NCI-H1048 (cell line): ENCODE data around the gene SYDE2.
"Not testable (repeated sequence)": the region's sequence is repeated elsewhere in the genome, so short reads cannot be mapped to it uniquely, and the experiment has no call there.

Source experiments
- DNase-seq: peaks from one replicate; lab custom pipeline; 2025; lab: John Stamatoyannopoulos, UW

The SYDE2 gene

GRCh38 chr1:85200463-85201339 lies at the start of gene SYDE2:
SYDE2 (minus strand) TSS chr1:85201016; CDS start chr1:85200996, 20 bp downstream.
- DNase-seq = no peak

- not testable (repeated sequence) for DNase-seq
These were observed 48.2 kb upstream of the SYDE2 start for GRCh38 chr1:85249042-85249441.

GRCh38 chr1:85245891-85246290 lies 45.1 kb upstream of the SYDE2 start:
- DNase-seq = no peak

GRCh38 chr1:85245456-85245855 lies 44.6 kb upstream of the SYDE2 start:
- no peak for DNase-seq

- DNase-seq = no peak
These were observed 43.6 kb upstream of the SYDE2 start for GRCh38 chr1:85244271-85245061.

- no peak for DNase-seq
These were observed 42.6 kb upstream of the SYDE2 start for GRCh38 chr1:85243372-85243771.

GRCh38 chr1:85240643-85241042 lies 39.8 kb upstream of the SYDE2 start:
- DNase-seq = no peak

GRCh38 chr1:85240174-85240601 lies 39.4 kb upstream of the SYDE2 start:
- no peak for DNase-seq

- DNase-seq = no peak
These were observed 36.8 kb upstream of the SYDE2 start for GRCh38 chr1:85237613-85238012.

GRCh38 chr1:85230305-85230977 lies 29.6 kb upstream of the SYDE2 start:
- no peak for DNase-seq

- no peak for DNase-seq
These were observed 28.8 kb upstream of the SYDE2 start for GRCh38 chr1:85229574-85230097.

GRCh38 chr1:85228972-85229371 lies 28.2 kb upstream of the SYDE2 start:
- no peak for DNase-seq

- DNase-seq = no peak
These were observed 25.0 kb upstream of the SYDE2 start for GRCh38 chr1:85225624-85226380.

GRCh38 chr1:85224734-85225623 lies 24.2 kb upstream of the SYDE2 start:
- DNase-seq = no peak

- no peak for DNase-seq
These were observed 23.5 kb upstream of the SYDE2 start for GRCh38 chr1:85224295-85224694.

- no peak for DNase-seq
These were observed 22.5 kb upstream of the SYDE2 start for GRCh38 chr1:85223334-85223733.

GRCh38 chr1:85220756-85221201 lies 20.0 kb upstream of the SYDE2 start:
- no peak for DNase-seq

GRCh38 chr1:85219853-85220610 lies 19.2 kb upstream of the SYDE2 start:
- no peak for DNase-seq

GRCh38 chr1:85216697-85217096 lies 15.9 kb upstream of the SYDE2 start:
- no peak for DNase-seq

GRCh38 chr1:85214654-85215053 lies 13.8 kb upstream of the SYDE2 start:
- no peak for DNase-seq
